Measurements from ENCODE around the gene AAMDC. TPM values are rescaled to one million over a fixed set of nuclear protein-coding genes. Genes with fewer than 3 reads are reported as not detected.

The AAMDC gene
- total RNA-seq, 2 donors from 2014 or later: 6.9 to 25.9 TPM

DNA sequence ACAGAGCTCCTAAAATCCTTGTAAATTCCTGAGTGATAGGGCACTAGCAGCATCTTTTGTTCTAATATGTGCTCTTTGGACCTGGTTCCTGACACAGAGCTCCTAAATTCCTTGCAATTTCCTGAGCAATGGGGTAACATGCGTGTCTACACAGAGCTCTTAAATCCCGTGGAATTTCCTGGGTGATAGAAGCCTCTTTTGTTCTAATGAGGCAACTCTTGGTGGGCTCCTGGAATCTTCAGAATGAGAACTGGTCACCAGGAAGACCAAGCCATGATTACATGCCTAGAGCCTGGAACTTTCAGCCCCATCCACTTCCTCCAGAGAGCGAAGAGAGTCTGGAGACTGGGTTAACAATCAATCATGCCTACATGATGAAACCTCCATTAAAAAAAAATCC lies 19.5 kb upstream of the AAMDC start:
- ATAC-seq: no peak
- Histone ChIP-seq H3K4me1 (no peaks in the 10 kb centered on the region), H3K9me3 (peaks cover 0 to 5% (median 0%) of the 10 kb centered on the region in 3 donors), H3K36me3 (replicated peaks in 1 of 2; ENCODE audit: insufficient read depth in 1 of 2, low read depth in 2 of 2) (no peaks in the 10 kb centered on the region), H3K27me3 (no peaks in the 10 kb centered on the region), H3K27ac (no peak overlapping the region), H3K4me3 (no peak overlapping the region)
- intact Hi-C loops (cut with DNase I): no loop called here
- DNase-seq: no peak
- no peak for TF ChIP-seq POLR2A (IDR thresholded peaks at IDR 0.05)
- TF ChIP-seq, protein P1, sequence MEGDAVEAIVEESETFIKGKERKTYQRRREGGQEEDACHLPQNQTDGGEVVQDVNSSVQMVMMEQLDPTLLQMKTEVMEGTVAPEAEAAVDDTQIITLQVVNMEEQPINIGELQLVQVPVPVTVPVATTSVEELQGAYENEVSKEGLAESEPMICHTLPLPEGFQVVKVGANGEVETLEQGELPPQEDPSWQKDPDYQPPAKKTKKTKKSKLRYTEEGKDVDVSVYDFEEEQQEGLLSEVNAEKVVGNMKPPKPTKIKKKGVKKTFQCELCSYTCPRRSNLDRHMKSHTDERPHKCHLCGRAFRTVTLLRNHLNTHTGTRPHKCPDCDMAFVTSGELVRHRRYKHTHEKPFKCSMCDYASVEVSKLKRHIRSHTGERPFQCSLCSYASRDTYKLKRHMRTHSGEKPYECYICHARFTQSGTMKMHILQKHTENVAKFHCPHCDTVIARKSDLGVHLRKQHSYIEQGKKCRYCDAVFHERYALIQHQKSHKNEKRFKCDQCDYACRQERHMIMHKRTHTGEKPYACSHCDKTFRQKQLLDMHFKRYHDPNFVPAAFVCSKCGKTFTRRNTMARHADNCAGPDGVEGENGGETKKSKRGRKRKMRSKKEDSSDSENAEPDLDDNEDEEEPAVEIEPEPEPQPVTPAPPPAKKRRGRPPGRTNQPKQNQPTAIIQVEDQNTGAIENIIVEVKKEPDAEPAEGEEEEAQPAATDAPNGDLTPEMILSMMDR (IDR thresholded peaks at IDR 0.05): no peak
- WGBS, 2 donors: 78 to 83% methylated on average over 3 of the region's 3 CpGs

DNA sequence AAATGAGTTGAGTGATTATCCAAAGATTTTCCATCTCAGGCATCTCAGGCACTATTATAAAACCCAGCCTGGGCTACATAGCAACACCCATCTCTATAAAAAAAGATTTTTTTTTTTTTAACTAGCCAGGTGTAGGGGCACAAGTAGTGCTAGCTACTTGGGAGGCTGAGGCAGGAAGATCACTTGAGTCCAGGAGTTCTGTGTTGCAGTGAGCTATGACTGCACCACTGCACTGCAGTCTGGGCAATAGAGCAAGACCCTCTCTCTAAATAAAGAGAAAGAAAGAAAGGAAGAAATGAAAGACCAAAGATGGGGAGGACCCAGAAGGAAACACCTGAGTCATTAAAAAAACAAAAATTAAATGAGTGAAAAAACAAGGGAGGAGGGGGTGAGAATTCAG lies 14.5 kb upstream of the AAMDC start:
- no peak for ATAC-seq

DNA sequence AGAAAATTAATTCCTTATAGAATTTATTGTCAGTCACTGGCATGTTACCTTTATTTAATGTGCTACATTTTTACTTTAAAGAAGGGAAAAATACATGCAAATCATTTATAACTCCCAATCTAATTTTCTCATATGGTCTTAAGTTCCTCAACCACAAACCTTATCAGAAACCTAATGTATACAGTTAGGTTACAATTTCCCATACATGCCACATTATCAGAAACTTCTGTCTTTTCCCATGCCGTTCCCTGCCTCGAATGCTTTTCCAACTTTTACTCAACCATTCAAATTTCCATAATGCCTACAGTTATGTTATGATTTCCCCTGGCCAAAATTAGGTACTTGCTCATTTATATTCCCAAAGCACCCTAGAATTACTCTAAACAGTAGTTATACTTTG lies 14.0 kb upstream of the AAMDC start:
- no peak for DNase-seq
- Histone ChIP-seq H3K4me3 (no peak overlapping the region), H3K27me3 (no peaks in the 10 kb centered on the region), H3K4me1 (peaks cover 5% of the 10 kb centered on the region), H3K27ac (no peak overlapping the region), H3K9me3 (peaks cover 0 to 2% (median 0%) of the 10 kb centered on the region in 3 donors), H3K36me3 (replicated peaks in 1 of 2; ENCODE audit: insufficient read depth in 1 of 2, low read depth in 2 of 2) (no peaks in the 10 kb centered on the region)
- intact Hi-C loops (cut with DNase I): no loop called here
- TF ChIP-seq, protein P1 (IDR thresholded peaks at IDR 0.05): no peak
- TF ChIP-seq POLR2A (IDR thresholded peaks at IDR 0.05): no peak
- 78 to 88% methylated on average over 2 of the region's 2 CpGs for WGBS, 2 donors
- ATAC-seq: no peak

More for the DNA sequence above, 14.5 kb upstream of the AAMDC start:
- no peak for TF ChIP-seq POLR2A (IDR thresholded peaks at IDR 0.05)
- TF ChIP-seq, protein P1 (IDR thresholded peaks at IDR 0.05): no peak
- no peak for DNase-seq
- intact Hi-C loops (cut with DNase I): no loop called here
- no peak overlapping the region for H3K4me3 ChIP-seq
- no peak overlapping the region for H3K27ac ChIP-seq
- peaks cover 5% of the 10 kb centered on the region for H3K4me1 ChIP-seq
- H3K36me3 ChIP-seq (replicated peaks in 1 of 2; ENCODE audit: insufficient read depth in 1 of 2, low read depth in 2 of 2): no peaks in the 10 kb centered on the region
- H3K27me3 ChIP-seq: no peaks in the 10 kb centered on the region
- peaks cover 0 to 5% (median 0%) of the 10 kb centered on the region in 3 donors for H3K9me3 ChIP-seq

DNA sequence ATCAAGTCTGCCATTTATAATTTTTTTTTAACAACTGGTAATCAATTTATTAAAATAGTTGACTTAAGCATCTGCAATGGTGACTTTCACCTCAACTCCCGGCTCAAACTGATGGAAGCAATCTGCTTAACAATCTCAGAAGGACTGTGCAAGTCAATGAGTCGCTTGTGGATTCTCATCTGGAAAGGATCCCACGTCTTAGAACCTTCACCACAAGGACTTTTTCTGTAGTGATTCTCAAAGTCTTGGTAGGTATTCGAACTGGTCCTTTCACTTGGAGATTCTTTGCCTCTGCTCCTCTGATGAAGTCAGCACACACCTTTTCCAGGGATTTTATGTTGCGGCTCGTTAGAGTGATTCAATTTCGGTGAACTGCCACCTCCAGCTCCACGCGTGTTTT lies 7.7 kb upstream of the AAMDC start:
- TF ChIP-seq POLR2A (IDR thresholded peaks at IDR 0.05): no peak
- TF ChIP-seq, protein P1 (IDR thresholded peaks at IDR 0.05): no peak
- 91 to 95% methylated on average over 9 of the region's 9 CpGs for WGBS, 2 donors
- Histone ChIP-seq H3K36me3 (replicated peaks in 1 of 2; ENCODE audit: insufficient read depth in 1 of 2, low read depth in 2 of 2) (no peaks in the 10 kb centered on the region), H3K27me3 (no peaks in the 10 kb centered on the region), H3K27ac (no peak overlapping the region), H3K4me1 (peaks cover 15% of the 10 kb centered on the region), H3K9me3 (no peaks in the 10 kb centered on the region), H3K4me3 (no peak overlapping the region)
- DNase-seq (no peak), ATAC-seq (no peak)
- intact Hi-C loops (cut with DNase I): no loop called here

DNA sequence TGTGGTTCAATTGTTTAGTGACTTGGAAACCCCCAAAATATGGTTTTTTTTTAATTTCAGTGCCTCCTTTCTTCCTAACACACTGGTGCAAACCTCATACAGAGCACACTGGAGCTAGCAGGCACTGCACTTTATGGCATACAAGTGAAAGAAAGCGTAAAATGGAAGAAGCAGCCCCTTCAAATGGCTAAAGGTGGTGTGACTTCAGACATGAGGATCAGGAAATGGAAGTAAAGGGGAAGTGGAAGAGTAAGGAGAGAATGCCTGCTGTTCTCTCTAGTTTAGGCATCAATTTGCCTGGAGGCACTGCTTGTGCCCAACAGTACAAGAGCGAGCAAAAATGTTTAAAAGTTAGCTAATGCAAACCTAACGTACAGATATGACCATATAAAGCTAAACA lies 6.1 kb upstream of the AAMDC start:
- DNase-seq (no peak), ATAC-seq (no peak)
- Histone ChIP-seq H3K27ac (no peak overlapping the region), H3K4me3 (no peak overlapping the region), H3K4me1 (peaks cover 17% of the 10 kb centered on the region), H3K9me3 (no peaks in the 10 kb centered on the region), H3K36me3 (replicated peaks in 1 of 2; ENCODE audit: insufficient read depth in 1 of 2, low read depth in 2 of 2) (no peaks in the 10 kb centered on the region), H3K27me3 (no peaks in the 10 kb centered on the region)
- intact Hi-C loops (cut with DNase I): no loop called here
- WGBS, 2 donors: 90 to 99% methylated on average over 3 of the region's 3 CpGs
- TF ChIP-seq POLR2A (IDR thresholded peaks at IDR 0.05): no peak
- TF ChIP-seq, protein P1 (IDR thresholded peaks at IDR 0.05): no peak

Measured in body of pancreas (tissue), 4 donors.